NOMO-1 (cell line): ENCODE results near the gene KRT8.
"Not testable (repeated sequence)": the region's sequence is repeated elsewhere in the genome, so short reads cannot be mapped to it uniquely, and the experiment has no call there.

Experiments
- DNase-seq, 2 experiments: peaks; one replicate each; lab custom pipeline; 2025; ENCODE audit not compliant: unreplicated experiment in 2 of 2; lab: John Stamatoyannopoulos, UW

KRT8 gene

DNA sequence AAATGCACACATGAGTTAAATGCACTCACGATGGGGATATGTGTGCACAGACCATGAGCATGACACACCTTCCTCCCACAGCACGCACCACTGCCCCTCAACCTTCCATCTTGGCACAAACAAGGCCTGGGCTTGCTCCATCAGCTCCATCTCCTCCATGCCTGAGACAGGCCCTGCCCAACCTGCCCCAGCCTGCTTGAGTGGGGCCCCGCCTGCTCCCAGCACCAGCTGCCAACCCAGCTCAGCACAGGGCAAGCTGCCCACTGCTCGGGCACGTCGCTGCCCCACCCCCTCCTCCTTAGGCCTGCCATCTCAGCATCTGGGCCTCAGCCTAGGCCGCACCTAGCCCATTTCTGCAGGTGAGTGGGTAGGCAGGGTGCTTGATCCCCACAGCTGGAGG is 28.5 kb downstream of the KRT8 start:
- DNase-seq, result no peak

- DNase-seq, result no peak
Observed at GRCh38 chr12:52874573-52875435, 30.1 kb downstream of the KRT8 start.

GRCh38 chr12:52873832-52874572 is 30.9 kb downstream of the KRT8 start:
- DNase-seq, result peak; percentile 54 to 66

- no peak for DNase-seq
Observed at GRCh38 chr12:52873513-52873831, 31.4 kb downstream of the KRT8 start.

DNA sequence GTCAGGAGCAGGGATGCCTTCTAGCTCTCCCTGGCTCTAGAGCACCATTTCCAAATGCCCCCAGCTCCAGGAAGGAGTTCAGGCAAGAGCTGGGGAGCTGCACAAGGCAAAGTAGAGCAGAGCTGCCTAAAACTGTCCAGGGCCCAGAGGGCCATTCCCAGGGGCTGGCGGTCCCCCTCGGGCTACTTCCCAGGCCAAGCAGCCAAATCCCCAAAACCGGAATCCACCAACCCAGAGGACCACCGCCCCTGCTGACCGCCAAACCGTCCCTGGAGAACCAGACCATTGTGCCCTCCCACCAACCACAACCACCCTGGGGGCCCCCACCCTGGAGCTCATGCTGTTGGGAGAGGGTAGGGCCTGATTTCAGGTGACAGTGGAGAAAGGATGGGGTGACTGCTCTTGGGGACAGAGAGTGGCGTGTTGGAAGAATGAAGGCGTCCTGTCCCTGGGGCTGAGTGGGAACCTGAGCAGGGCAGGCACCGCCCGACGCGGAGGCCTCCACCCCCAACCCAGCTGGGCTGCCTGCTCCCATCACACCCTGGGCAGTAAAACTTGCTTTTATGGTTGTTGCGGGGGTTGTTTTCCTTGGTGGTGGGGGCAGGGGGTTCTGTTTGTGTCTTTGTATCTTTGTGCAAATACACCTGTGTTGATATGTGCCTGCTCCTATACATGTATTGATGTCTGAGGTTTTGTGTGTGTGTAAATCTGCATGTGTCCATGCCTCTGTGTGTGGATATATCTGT is 32.1 kb downstream of the KRT8 start:
- DNase-seq, result no peak

GRCh38 chr12:52871291-52872039 is 33.4 kb downstream of the KRT8 start:
- DNase-seq, result no peak

DNA sequence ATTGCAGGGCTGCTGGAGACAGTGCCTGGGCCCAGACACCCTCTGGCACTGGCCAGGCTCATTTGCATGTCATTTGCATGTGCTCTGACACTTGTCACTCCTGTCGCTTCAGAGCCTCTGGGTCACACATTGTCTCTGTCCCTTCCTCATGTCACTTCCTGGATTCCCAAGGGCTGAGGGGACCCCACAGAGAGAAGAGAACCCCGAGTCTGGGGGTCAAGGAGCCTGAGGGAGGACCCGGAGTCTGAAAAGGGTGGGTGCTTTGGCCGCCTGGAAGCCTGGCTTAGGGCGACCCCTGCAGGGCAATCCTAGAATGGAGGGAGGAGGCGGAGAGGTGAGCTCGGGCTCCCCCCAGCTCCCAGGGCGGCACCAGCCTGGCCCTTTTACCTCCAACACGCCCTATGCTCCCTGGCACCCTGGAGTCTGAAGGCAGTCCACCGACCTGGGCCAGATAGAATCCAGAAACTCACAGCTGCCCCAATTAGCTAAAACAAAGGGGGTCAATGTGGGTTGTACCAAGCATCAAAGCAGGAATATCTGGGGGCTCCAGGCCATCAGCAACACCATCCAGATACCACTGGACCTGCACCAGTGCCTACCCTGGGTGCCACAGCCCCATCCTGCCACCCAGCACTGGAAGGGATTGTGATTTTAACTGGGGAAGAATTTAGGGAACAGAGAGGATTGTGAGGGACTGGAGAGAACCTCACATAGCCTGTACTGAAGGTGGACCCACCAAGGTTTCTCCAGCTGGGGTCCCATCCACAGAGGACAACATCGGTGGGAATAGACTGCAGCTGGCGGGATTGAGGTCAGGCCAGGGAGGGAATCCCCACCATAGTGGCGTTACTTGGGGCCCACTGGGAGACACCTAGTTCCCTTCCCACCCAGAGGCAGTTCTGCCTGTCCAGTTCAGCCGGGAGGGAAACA is 34.2 kb downstream of the KRT8 start:
- peak; percentile 25 to 46 for DNase-seq

GRCh38 chr12:52867642-52868041 is 37.2 kb downstream of the KRT8 start:
- DNase-seq, result peak in 1 of 2 experiments; percentile 32

- DNase-seq, result no peak
Observed at GRCh38 chr12:52867152-52867551, 37.7 kb downstream of the KRT8 start.

DNA sequence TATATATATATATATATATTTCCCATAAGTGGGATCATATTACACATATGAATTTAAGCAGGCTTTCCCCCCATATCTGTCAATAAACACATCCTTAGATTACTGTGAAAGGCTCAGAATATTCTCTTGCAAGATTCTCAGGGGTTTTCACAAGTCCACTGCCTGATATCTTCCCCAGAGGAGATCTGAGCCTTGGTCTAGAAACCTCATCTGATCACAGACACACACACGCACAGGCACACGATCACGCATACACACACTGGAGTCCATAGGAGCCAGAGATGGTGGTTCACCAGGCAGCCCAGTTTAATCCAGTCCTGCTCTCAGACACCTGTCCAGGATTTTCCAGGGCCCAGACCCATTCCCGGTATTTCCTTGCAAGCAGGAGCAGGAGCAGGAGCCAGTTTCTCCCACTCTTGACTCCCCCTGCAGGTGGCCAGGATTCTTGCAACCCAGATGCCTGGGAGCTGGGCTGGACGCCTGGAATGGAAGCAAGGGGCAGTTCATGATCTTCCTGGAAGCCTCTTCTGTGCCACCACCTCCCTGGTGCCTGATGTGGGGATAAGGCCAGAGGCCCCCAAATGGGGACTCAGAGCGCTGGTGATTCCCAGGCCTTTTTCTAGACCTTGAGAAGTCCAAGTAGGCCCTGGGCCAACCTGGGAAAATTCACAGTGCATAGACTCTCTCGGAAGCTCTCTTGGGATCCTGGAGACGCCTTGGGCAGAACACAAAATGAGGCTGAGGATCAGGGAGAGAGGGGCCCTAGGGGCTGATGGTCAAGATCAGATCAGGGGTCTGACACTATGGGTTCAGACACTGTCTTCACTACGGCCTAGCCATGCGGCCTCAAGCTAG is 39.6 kb downstream of the KRT8 start:
- no peak for DNase-seq

GRCh38 chr12:52862023-52862422 is 42.9 kb downstream of the KRT8 start:
- no peak for DNase-seq

DNA sequence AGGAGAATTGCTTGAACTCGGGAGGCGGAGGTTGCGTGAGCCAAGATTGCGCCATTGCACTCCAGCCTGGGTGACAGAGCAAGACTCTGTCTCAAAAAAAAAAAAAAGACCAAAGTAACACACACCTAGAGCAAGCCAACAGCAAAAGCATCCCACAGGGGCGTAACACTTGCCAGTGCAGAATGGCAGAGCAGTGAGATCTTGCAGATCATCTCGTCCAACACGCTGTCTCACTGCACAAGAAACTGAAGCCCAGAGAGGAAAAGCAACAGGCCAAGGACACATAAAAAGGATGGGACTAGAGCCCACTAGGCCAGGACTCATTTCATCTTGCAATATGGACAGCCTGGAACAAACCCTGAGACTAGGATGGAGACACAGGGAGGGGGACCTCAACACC is 43.4 kb downstream of the KRT8 start:
- no peak for DNase-seq

GRCh38 chr12:52860102-52860823 is 44.6 kb downstream of the KRT8 start:
- DNase-seq, result no peak

DNA sequence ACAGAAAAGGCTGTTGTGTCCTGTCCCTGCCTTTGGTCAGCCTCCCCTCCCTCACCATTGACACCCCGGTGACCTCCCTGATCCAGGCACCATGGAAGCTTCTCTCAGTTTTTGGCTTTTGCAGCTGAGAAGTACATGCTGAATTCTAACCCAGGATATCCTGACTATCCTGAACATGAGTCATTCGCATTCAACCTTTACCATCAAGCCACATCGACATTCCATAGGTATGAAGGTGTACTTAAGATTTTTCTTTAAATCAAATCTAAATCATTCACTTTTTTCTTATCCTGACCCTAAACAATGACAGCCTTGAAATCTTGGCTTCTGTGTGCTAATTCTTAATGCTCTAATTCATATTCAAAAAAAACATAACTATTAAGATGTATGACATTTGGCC is 47.4 kb downstream of the KRT8 start:
- DNase-seq, result no peak

DNA sequence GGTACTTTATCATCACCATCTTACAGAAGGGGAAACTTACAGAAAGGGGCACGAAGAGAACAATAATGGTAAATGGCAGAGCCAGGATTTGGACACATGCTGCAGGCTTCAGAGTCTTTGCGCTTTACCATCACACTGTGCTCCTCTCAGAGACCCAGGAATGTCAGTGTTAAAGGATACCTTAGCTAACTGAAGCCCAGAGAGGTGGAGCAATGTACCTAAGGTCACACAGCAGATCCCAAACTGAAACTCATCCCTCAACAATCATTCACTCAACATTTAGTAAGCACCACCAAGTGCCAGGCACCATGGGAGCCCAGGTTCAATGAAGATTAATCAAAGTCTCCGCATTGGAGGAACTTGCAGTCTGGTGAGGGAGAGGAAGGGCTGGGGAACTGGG is 48.1 kb downstream of the KRT8 start:
- no peak for DNase-seq

DNA sequence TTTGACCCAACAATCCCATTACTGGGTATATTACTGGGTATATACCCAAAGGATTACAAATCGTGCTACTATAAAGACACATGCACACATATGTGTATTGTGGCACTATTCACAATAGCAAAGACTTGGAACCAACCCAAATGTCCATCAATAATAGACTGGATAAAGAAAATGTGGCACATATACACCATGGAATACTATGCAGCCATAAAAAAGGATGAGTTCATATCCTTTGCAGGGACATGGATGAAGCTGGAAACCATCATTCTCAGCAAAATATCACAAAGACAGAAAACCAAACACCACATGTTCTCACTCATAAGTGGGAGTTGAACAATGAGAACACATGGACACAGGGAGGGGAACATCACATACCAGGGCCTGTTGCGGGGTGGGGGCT is 48.8 kb downstream of the KRT8 start:
- not testable (repeated sequence) for DNase-seq

- DNase-seq, result no peak
Observed at GRCh38 chr12:52851787-52852186, 53.1 kb downstream of the KRT8 start.

DNA sequence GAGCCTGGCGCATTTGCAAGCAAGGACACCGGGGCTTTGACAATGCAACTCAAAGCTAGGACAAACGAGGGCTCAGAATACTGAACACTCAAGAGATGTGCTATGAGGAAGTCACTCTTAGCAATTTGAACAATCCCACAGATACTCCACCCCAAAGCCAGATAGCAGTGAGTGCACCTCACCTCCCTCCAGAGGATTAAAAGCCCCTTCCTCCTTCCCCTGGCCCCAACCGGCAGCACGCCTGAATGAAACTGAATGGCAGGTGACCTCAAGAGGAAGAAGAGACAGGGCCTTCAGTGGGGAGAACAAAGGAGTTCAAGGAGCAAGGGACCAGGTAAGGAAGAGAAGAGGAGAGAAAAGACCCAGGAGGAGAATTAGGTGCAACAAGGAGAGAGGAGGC is 54.2 kb downstream of the KRT8 start:
- DNase-seq, result no peak
